Right cardiac atrium (tissue), 5 donors: ENCODE data around the gene CCM2. TPM values are rescaled to one million over a fixed set of nuclear protein-coding genes. Genes with fewer than 3 reads are reported as not detected.
"Not testable (repeated sequence)": the region's sequence is repeated elsewhere in the genome, so short reads cannot be mapped to it uniquely, and the experiment has no call there.

Source experiments
- ATAC-seq, 2 donors: fragments of 200-7000 bp; cut with Tn5 transposase; one replicate each; pipeline versions ENCODE4 v1.8.0 to v1.9.1; 2020; ENCODE audit warnings: moderate library complexity in 2 of 2, mild to moderate bottlenecking in 1 of 2
- DNase-seq, 3 donors: peaks; one replicate each; pipeline ENCODE4 v3.0.0-alpha.2; 2020
- H3K27ac ChIP-seq: one replicate; pipeline ENCODE4 v1.5.1; 2013; ENCODE audit warnings: mild to moderate bottlenecking, low read length, control low read depth, moderate library complexity
- H3K27me3 ChIP-seq: one replicate; pipeline ENCODE4 v1.6.1; 2013; ENCODE audit not compliant: control insufficient read depth, insufficient read depth
- H3K4me1 ChIP-seq: one replicate; pipeline ENCODE4 v1.6.1; 2013; ENCODE audit warnings: low read length; ENCODE audit not compliant: control insufficient read depth, insufficient read depth
- H3K4me3 ChIP-seq: one replicate; pipeline ENCODE4 v1.5.1; 2013; ENCODE audit warnings: low read length, control low read depth
- H3K9me3 ChIP-seq: one replicate; pipeline ENCODE4 v1.6.1; 2013; ENCODE audit warnings: low read length; ENCODE audit not compliant: control insufficient read depth
- WGBS: extraction: QIAGEN DNeasy Blood & Tissue Kit; methylation state at CpG from one replicate; pipeline ENCODE4 v1.1.7; 2013; 5-methylcytosine and 5-hydroxymethylcytosine counted together
- intact Hi-C, 4 donors: fragments of 100-400 bp; cut with DNase I; formaldehyde crosslinking; loops; one replicate each; pipeline versions ENCODE4 v1.11.0 to v1.14.0; 2022 to 2023
- polyA plus RNA-seq: library from polyadenylated mRNA; stranded (reverse); fragments of 200-250 nt; gene quantifications from one replicate; pipeline ENCODE4 v1.2.3, GENCODE V29; 2013
- total RNA-seq, 4 donors: library from RNA; stranded (reverse); fragmentation: NEBNext Ultra II Directional; extraction: Animal tissue kit (Norgen Biotek cat#: 25700); gene quantifications; one replicate each; pipeline ENCODE4 v1.2.1, GENCODE V29; 2021
- donor health status: healthy with polysubstance abuse.
- donor health status: DM: no; HTN: yes; CAD: no.
- donor health status: DM: no; HTN: no; CAD: no.
- donor health status: DM: no; HTN: yes; CAD: no; lungs with severe emphysema.
- donor health status: DM: yes; HTN: yes; CAD: no.

CCM2 gene
- total and polyA plus RNA-seq, 5 donors, result 26.4 to 37.0 (median 32.8) TPM

DNA sequence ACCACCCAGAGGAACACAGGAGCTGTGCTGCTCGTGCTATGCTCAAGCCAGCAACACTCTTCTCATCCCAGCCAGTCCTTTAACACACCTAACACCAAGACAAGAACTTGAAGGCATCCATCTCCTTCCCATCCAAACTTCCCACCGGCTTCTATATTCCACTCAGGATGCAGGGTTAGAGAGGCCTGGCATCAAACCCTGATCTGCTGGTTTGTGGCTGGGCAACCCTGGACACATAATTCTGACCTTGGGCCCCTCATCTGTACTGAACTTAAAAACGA, 15.6 kb upstream of the CCM2 start:
- no peak for ATAC-seq
- intact Hi-C loops, result loop anchor here in 1 of 4 donors (10.0 kb wide), 1 partner anchor 120 kb away; no protein-coding TSS in a partner anchor
- H3K27ac ChIP-seq, result no peak overlapping the region
- no peaks in the 10 kb centered on the region for H3K9me3 ChIP-seq
- 65% methylated on average over 3 of the region's 3 CpGs for WGBS
- H3K4me1 ChIP-seq, result no peaks in the 10 kb centered on the region
- no peaks in the 10 kb centered on the region for H3K27me3 ChIP-seq
- no peak for DNase-seq
- no peak overlapping the region for H3K4me3 ChIP-seq

DNA sequence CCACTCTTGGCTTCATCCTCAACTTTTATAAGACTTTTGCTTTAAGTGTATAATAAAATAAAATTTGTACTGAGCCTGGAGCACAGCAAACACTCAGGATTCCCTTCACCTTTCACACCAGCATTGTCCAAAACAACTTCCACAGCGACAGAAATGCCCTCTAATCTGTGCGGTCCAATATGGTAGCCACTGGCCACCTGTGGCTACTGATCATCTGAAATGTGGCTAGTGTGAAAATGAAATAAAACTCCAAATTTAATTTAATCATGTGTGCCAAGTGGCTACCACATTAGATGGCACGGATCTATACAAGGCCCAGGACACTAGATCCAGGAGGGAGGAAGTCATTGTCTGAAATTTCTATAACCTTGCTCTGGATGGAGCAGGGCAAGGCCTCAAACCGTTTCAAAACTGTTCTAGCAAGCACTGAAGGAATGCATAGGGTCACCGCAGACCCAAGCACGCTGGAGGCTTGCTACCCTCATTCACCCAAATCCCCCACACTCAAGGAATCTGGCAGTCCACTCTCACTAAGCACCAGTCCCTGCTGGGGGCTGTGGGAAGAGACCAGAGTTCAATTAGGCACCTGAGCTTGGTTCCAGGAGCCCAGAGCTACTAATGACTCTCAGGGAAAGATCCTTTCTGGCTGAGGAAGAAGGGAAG, 14.8 kb upstream of the CCM2 start:
- intact Hi-C loops, result loop anchor here in 1 of 4 donors (10.0 kb wide), 1 partner anchor 120 kb away; no protein-coding TSS in a partner anchor
- Histone ChIP-seq H3K27me3 (no peaks in the 10 kb centered on the region), H3K4me3 (no peak overlapping the region), H3K4me1 (peaks cover under 1% of the 10 kb centered on the region), H3K27ac (no peak overlapping the region), H3K9me3 (no peaks in the 10 kb centered on the region)
- 71% methylated on average over 6 of the region's 6 CpGs for WGBS
- no peak for ATAC-seq
- no peak for DNase-seq

DNA sequence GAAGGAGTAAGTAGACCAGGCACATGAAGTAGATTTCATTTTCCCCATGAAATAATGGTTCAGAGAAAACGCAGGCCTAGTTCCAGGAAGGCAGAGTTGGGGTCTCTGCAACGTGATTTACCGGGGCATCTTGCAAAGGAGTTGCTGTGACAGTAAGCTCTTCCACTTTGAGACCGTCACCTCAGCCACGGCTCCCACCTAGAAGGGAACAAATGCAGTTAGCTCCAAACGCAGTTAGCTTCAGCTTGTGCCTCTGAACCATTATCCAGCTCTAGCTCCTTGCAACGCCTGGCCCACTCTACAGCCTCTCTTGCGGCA, 14.1 kb upstream of the CCM2 start:
- 16% methylated on average over 8 of the region's 8 CpGs for WGBS
- peaks cover 2% of the 10 kb centered on the region for H3K4me1 ChIP-seq
- no peaks in the 10 kb centered on the region for H3K9me3 ChIP-seq
- H3K27me3 ChIP-seq, result no peaks in the 10 kb centered on the region
- DNase-seq (no peak), ATAC-seq (no peak)
- intact Hi-C loops, result loop anchor here in 1 of 4 donors (10.0 kb wide), 1 partner anchor 119 kb away; no protein-coding TSS in a partner anchor
- peak overlapping the region; percentile 28 for H3K4me3 ChIP-seq
- H3K27ac ChIP-seq, result peak overlapping the region; percentile 79

DNA sequence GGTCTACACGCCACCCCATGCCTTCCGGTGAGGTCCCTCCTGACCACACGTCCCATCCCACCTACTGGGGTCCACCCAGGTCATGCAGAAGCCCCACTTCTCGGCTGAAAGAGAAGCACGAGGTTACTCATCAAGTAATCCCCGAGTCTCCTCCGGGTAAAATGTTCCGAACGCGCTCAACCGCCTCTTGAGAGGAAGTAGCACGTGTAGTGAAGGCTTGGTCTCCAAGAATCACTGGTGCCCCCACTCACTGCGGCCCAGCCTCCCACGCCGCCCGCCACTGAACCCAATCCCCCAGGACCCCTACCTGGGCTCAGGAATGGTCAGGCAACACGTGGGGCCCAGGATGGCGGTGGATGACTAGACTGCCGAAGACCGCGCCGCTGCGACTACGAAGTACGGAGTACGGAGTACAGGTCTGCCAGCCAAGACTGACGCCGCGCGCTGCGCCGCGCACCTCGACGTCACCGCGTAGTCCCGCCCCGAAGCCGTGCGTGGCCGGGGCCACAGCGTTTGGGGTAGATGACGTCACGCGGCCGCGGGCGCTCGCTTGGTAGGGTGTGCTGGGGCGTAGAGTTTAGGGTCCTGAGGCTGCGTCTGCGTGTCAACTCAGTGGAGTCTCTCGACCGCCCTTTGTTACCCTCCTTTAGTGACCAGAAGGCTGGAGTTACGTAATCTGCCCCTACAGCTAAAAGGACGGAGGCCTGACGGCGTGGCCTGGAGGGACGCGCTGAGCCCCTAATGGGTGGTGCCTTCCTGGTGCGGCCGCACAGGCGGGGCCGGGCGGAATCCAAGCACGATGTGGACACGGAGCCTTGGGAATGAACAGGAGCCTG, 13.6 kb upstream of the CCM2 start:
- peak overlapping the region; percentile 28 for H3K4me3 ChIP-seq
- no peaks in the 10 kb centered on the region for H3K27me3 ChIP-seq
- intact Hi-C loops, result loop anchor here in 1 of 4 donors (10.0 kb wide), 1 partner anchor 118 kb away; no protein-coding TSS in a partner anchor
- 1% methylated on average over 68 of the region's 68 CpGs for WGBS
- H3K4me1 ChIP-seq, result peaks cover 2% of the 10 kb centered on the region
- DNase-seq (peak; percentile 96 to 98 (median 98)), ATAC-seq (peak; percentile 97 to 98)
- H3K27ac ChIP-seq, result peak overlapping the region; percentile 79
- H3K9me3 ChIP-seq, result no peaks in the 10 kb centered on the region

- DNase-seq (no peak), ATAC-seq (no peak)
- Histone ChIP-seq H3K27ac (no peak overlapping the region), H3K4me3 (no peak overlapping the region), H3K4me1 (peaks cover 2% of the 10 kb centered on the region), H3K9me3 (no peaks in the 10 kb centered on the region), H3K27me3 (no peaks in the 10 kb centered on the region)
- intact Hi-C loops, result loop anchor here in 1 of 4 donors (10.0 kb wide), 1 partner anchor 117 kb away; no protein-coding TSS in a partner anchor
- 92% methylated on average over 7 of the region's 7 CpGs for WGBS
Measured at GRCh38 chr7:44987457-44987856, 12.5 kb upstream of the CCM2 start.

GRCh38 chr7:44987996-44988395, 12.0 kb upstream of the CCM2 start:
- intact Hi-C loops, result loop anchor here in 1 of 4 donors (10.0 kb wide), 1 partner anchor 117 kb away; no protein-coding TSS in a partner anchor
- DNase-seq, result no peak

GRCh38 chr7:44988701-44989100, 11.3 kb upstream of the CCM2 start:
- no peak overlapping the region for H3K27ac ChIP-seq

More at GRCh38 chr7:44987996-44988395, 12.0 kb upstream of the CCM2 start:
- no peak for ATAC-seq
- WGBS, result 82% methylated on average over 10 of the region's 10 CpGs
- H3K27me3 ChIP-seq, result no peaks in the 10 kb centered on the region
- no peaks in the 10 kb centered on the region for H3K9me3 ChIP-seq
- H3K4me3 ChIP-seq, result no peak overlapping the region
- H3K27ac ChIP-seq, result no peak overlapping the region
- peaks cover 2% of the 10 kb centered on the region for H3K4me1 ChIP-seq

DNA sequence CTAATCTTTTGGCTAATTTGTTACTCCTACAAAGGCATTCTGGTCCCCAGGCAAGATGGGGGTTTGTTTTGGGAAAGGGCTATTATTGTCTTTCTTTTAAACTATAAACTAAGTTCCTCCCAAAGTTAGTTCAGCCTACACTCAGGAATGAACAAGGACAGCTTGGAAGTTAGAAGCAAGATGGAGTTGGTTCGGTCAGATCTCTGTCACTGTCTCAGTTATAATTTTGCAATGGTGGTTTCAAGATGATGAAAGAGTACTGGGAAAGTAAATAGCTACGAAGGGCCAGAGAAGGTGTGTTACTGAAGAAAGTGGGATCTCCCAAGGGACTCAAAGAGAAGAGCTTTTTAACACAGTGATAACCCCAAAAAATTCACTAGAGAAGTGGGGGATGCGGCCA, 10.9 kb upstream of the CCM2 start:
- intact Hi-C loops, result loop anchor here in 1 of 4 donors (10.0 kb wide), 1 partner anchor 116 kb away; no protein-coding TSS in a partner anchor
- no peak overlapping the region for H3K4me3 ChIP-seq
- DNase-seq (no peak), ATAC-seq (no peak)
- 91% methylated on average over 3 of the region's 3 CpGs for WGBS
- peaks cover 2% of the 10 kb centered on the region for H3K4me1 ChIP-seq
- no peaks in the 10 kb centered on the region for H3K27me3 ChIP-seq
- H3K27ac ChIP-seq, result no peak overlapping the region
- H3K9me3 ChIP-seq, result no peaks in the 10 kb centered on the region

More at GRCh38 chr7:44988701-44989100, 11.3 kb upstream of the CCM2 start:
- DNase-seq, result no peak
- 87% methylated on average over 4 of the region's 4 CpGs for WGBS
- intact Hi-C loops, result loop anchor here in 1 of 4 donors (10.0 kb wide), 1 partner anchor 116 kb away; no protein-coding TSS in a partner anchor
- ATAC-seq, result no peak
- peaks cover 2% of the 10 kb centered on the region for H3K4me1 ChIP-seq
- no peaks in the 10 kb centered on the region for H3K9me3 ChIP-seq
- H3K27me3 ChIP-seq, result no peaks in the 10 kb centered on the region
- no peak overlapping the region for H3K4me3 ChIP-seq

- Histone ChIP-seq H3K27me3 (no peaks in the 10 kb centered on the region), H3K4me1 (peaks cover 2% of the 10 kb centered on the region), H3K4me3 (no peak overlapping the region), H3K27ac (peak overlapping the region; percentile 86), H3K9me3 (no peaks in the 10 kb centered on the region)
- intact Hi-C loops, result no loop called here
- ATAC-seq (peak in 1 of 2 donors; percentile 34), DNase-seq (no peak)
- 47% methylated on average over 9 of the region's 9 CpGs for whole genome bisulfite sequencing
Measured at GRCh38 chr7:44990109-44991023, 9.6 kb upstream of the CCM2 start.

GRCh38 chr7:44992004-44992795, 7.8 kb upstream of the CCM2 start:
- H3K27me3 ChIP-seq, H3K4me3 ChIP-seq, H3K4me1 ChIP-seq, DNase-seq, H3K9me3 ChIP-seq, H3K27ac ChIP-seq, intact Hi-C loops, ATAC-seq: not testable (repeated sequence)
- WGBS, result 82% methylated on average over 21 of the region's 21 CpGs
